HG03565 (cell line): ENCODE results near the gene XKRX.

ENCODE experiments used
- ATAC-seq: cut with Tn5 transposase; IDR thresholded peaks from one replicate; pipeline ENCODE4 v1.9.1; 2021; ENCODE audit warnings: mild to moderate bottlenecking, moderate library complexity; ENCODE audit not compliant: unreplicated experiment

XKRX gene

GRCh38 chrX:100928660-100929613 lies at the start of gene XKRX:
XKRX (minus strand) TSS chrX:100928917; CDS start chrX:100928304, 613 bp downstream.
- peak; percentile 44 for ATAC-seq

- no peak for ATAC-seq
Measured at GRCh38 chrX:100976211-100976610, 47.5 kb upstream of the XKRX start.

- ATAC-seq = no peak
Measured at GRCh38 chrX:100975212-100975611, 46.5 kb upstream of the XKRX start.

- no peak for ATAC-seq
Measured at GRCh38 chrX:100973411-100973810, 44.7 kb upstream of the XKRX start.

GRCh38 chrX:100969936-100970335 lies 41.2 kb upstream of the XKRX start:
- no peak for ATAC-seq

- no peak for ATAC-seq
Measured at GRCh38 chrX:100969408-100969807, 40.7 kb upstream of the XKRX start, which contains the start of gene ARL13A. ARL13A (plus strand) TSS chrX:100969708; CDS start chrX:100973690, 3,982 bp downstream.

- ATAC-seq = no peak
Measured at GRCh38 chrX:100964362-100964761, 35.6 kb upstream of the XKRX start.

GRCh38 chrX:100962811-100963210 lies 34.1 kb upstream of the XKRX start:
- ATAC-seq = no peak

- no peak for ATAC-seq
Measured at GRCh38 chrX:100948557-100948956, 19.8 kb upstream of the XKRX start.

GRCh38 chrX:100946299-100946927 lies 17.7 kb upstream of the XKRX start:
- no peak for ATAC-seq

GRCh38 chrX:100944601-100945000 lies 15.9 kb upstream of the XKRX start:
- ATAC-seq = no peak

GRCh38 chrX:100939333-100939732 lies 10.6 kb upstream of the XKRX start:
- no peak for ATAC-seq

GRCh38 chrX:100935767-100936166 lies 7.0 kb upstream of the XKRX start:
- ATAC-seq = no peak

GRCh38 chrX:100931925-100932285 lies 3.2 kb upstream of the XKRX start:
- ATAC-seq = peak; percentile 14

- ATAC-seq = peak; percentile 78
Measured at GRCh38 chrX:100931218-100931924, 2.7 kb upstream of the XKRX start.

GRCh38 chrX:100926453-100926852 lies 2.3 kb downstream of the XKRX start:
- no peak for ATAC-seq

GRCh38 chrX:100924375-100924774 lies 4.3 kb downstream of the XKRX start:
- ATAC-seq = no peak

- ATAC-seq = no peak
Measured at GRCh38 chrX:100915562-100915961, 13.2 kb downstream of the XKRX start.

GRCh38 chrX:100913111-100913510 lies 15.6 kb downstream of the XKRX start:
- no peak for ATAC-seq

- ATAC-seq = no peak
Measured at GRCh38 chrX:100911731-100912130, 17.0 kb downstream of the XKRX start.

GRCh38 chrX:100905620-100906019 lies 23.1 kb downstream of the XKRX start:
- ATAC-seq = no peak
